CD4-positive, alpha-beta T cell treated with Interleukin-17A for 1 hour (primary cell): ENCODE measurements around the gene TRIM64.
"Not testable (repeated sequence)": the region's sequence is repeated elsewhere in the genome, so short reads cannot be mapped to it uniquely, and the experiment has no call there.

ENCODE experiments used
- DNase-seq: peaks from one replicate; pipeline ENCODE4 v3.0.0-alpha.2; 2020

Gene TRIM64

DNA sequence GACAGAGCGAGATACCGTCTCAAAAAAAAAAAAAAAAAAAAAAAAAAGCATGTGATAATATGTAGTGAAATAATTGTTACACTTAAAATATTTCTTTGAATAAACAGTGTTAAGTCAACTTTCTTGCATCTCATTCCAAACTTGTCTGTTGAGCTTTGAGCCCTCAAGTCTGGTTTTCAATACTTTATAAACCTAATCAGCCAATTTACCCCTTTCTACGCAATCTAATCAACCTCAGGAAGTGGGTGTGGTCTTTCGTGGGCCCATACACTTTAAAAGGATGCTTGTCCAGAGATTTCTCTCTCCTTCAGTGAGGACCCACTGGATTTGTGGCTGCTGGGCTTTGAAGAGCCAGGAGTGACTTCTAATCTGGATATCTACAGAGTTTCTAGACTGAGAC is at the start of gene TRIM64:
Gene TRIM64 (plus strand): TSS at position 301 of the 400 bp plus-strand sequence. CDS start 2,467 bp downstream, outside the sequence.
- DNase-seq = not testable (repeated sequence)

- DNase-seq = no peak
Observed at GRCh38 chr11:89922195-89922660, 43.6 kb upstream of the TRIM64 start, which contains the start of gene TRIM49D1. Gene TRIM49D1, minus strand, starts transcription at chr11:89922245. Its CDS starts 4,535 bp downstream, at chr11:89917710.

GRCh38 chr11:89923764-89924163 is 42.1 kb upstream of the TRIM64 start, which contains the start of gene TRIM49D2:
Gene TRIM49D2, plus strand, starts transcription at chr11:89924064. Its CDS starts 2,698 bp downstream, at chr11:89926762.
- not testable (repeated sequence) for DNase-seq

- DNase-seq = not testable (repeated sequence)
Observed at GRCh38 chr11:89960833-89961232, 5.0 kb upstream of the TRIM64 start.
